ENCODE measurements around the gene SLC35F4.

The SLC35F4 gene

GRCh38 chr14:57865403-57866198 is at the start of gene SLC35F4:
Gene SLC35F4, minus strand, starts transcription at chr14:57866092.
- DNase-seq (ENCODE audit: extremely low spot score) = peak; percentile 66
- ChIA-PET POLR2A (no interaction called here), CTCF (no interaction called here)
- TF ChIP-seq FOXM1 (IDR thresholded peaks at IDR 0.05; ENCODE audit: borderline replicate concordance) = no peak
- no peak for TF ChIP-seq L3MBTL2 (conservative IDR thresholded peaks at IDR 0.05)
- no peak for TF ChIP-seq SP1 (IDR thresholded peaks at IDR 0.05)
- TF ChIP-seq SUZ12 (IDR thresholded peaks at IDR 0.05) = no peak
- TF ChIP-seq NFRKB (IDR thresholded peaks at IDR 0.05) = no peak
- no peak for TF ChIP-seq TARDBP (IDR thresholded peaks at IDR 0.05)
- TF ChIP-seq ARNT (IDR thresholded peaks at IDR 0.05) = no peak
- TF ChIP-seq FOXK2 (IDR thresholded peaks at IDR 0.05) = no peak

- TF ChIP-seq FOXK2 (IDR thresholded peaks at IDR 0.05) (no peak), HDGF (IDR thresholded peaks at IDR 0.05; ENCODE audit: borderline replicate concordance) (no peak), ARNT (IDR thresholded peaks at IDR 0.05) (no peak), LEF1 (IDR thresholded peaks at IDR 0.05; ENCODE audit: borderline replicate concordance) (no peak), CTBP1 (IDR thresholded peaks at IDR 0.05; ENCODE audit: borderline replicate concordance) (no peak), NFRKB (IDR thresholded peaks at IDR 0.05) (no peak), FOXM1 (IDR thresholded peaks at IDR 0.05; ENCODE audit: borderline replicate concordance) (no peak), BHLHE40 (IDR thresholded peaks at IDR 0.05; ENCODE audit: borderline replicate concordance) (no peak), TARDBP (IDR thresholded peaks at IDR 0.05) (no peak), FOXA1 (IDR thresholded peaks at IDR 0.05) (no peak), ZNF384 (IDR thresholded peaks at IDR 0.05) (no peak), SP1 (IDR thresholded peaks at IDR 0.05) (no peak), ELF4 (IDR thresholded peaks at IDR 0.05) (no peak), SUZ12 (IDR thresholded peaks at IDR 0.05) (no peak), PKNOX1 (IDR thresholded peaks at IDR 0.05) (no peak), L3MBTL2 (conservative IDR thresholded peaks at IDR 0.05) (no peak)
- ChIA-PET POLR2A (no interaction called here), CTCF (no interaction called here)
- DNase-seq (ENCODE audit: extremely low spot score) = no peak
Measured at GRCh38 chr14:57909626-57910025, 43.7 kb upstream of the SLC35F4 start.

GRCh38 chr14:57903954-57904353 is 38.1 kb upstream of the SLC35F4 start:
- POLR2A ChIA-PET = no interaction called here
- TF ChIP-seq PKNOX1 (IDR thresholded peaks at IDR 0.05) (peak; percentile 40; the same call in 1 of the 2 replicates), ARNT (IDR thresholded peaks at IDR 0.05) (no peak), BHLHE40 (IDR thresholded peaks at IDR 0.05; ENCODE audit: borderline replicate concordance) (no peak), L3MBTL2 (conservative IDR thresholded peaks at IDR 0.05) (no peak)
- CTCF ChIA-PET = no interaction called here
- DNase-seq (ENCODE audit: extremely low spot score) = no peak

- CTCF ChIA-PET = no interaction called here
- DNase-seq (ENCODE audit: extremely low spot score) = no peak
- POLR2A ChIA-PET = no interaction called here
- no peak for TF ChIP-seq HDGF (IDR thresholded peaks at IDR 0.05; ENCODE audit: borderline replicate concordance)
- no peak for TF ChIP-seq PKNOX1 (IDR thresholded peaks at IDR 0.05)
- TF ChIP-seq LEF1 (IDR thresholded peaks at IDR 0.05; ENCODE audit: borderline replicate concordance) = no peak
- TF ChIP-seq CTBP1 (IDR thresholded peaks at IDR 0.05; ENCODE audit: borderline replicate concordance) = no peak
- TF ChIP-seq ARNT (IDR thresholded peaks at IDR 0.05) = no peak
- TF ChIP-seq TARDBP (IDR thresholded peaks at IDR 0.05) = no peak
- no peak for TF ChIP-seq BHLHE40 (IDR thresholded peaks at IDR 0.05; ENCODE audit: borderline replicate concordance)
- TF ChIP-seq ZNF384 (IDR thresholded peaks at IDR 0.05) = no peak
- no peak for TF ChIP-seq L3MBTL2 (conservative IDR thresholded peaks at IDR 0.05)
- no peak for TF ChIP-seq FOXA1 (IDR thresholded peaks at IDR 0.05)
Measured at GRCh38 chr14:57898837-57899572, 33.1 kb upstream of the SLC35F4 start.

GRCh38 chr14:57897144-57897748 is 31.4 kb upstream of the SLC35F4 start:
- TF ChIP-seq LEF1 (IDR thresholded peaks at IDR 0.05; ENCODE audit: borderline replicate concordance) (no peak), PKNOX1 (IDR thresholded peaks at IDR 0.05) (peak; percentile 74), FOXM1 (IDR thresholded peaks at IDR 0.05; ENCODE audit: borderline replicate concordance) (no peak)

More at GRCh38 chr14:57897144-57897748, 31.4 kb upstream of the SLC35F4 start:
- POLR2A ChIA-PET = no interaction called here
- CTCF ChIA-PET = no interaction called here
- no peak for DNase-seq (ENCODE audit: extremely low spot score)

Data from HEK293T (cell line).